Neural crest cell (in vitro differentiated cells): ENCODE data around the gene KCNA1. TPM values are rescaled to one million over a fixed set of nuclear protein-coding genes. Genes with fewer than 3 reads are reported as not detected.

Experiments
- DNase-seq: peaks from one replicate; pipeline ENCODE4 v3.0.0; 2021; ENCODE audit warnings: low read depth, mixed read lengths, low spot score
- H3K27ac Mint-ChIP-seq: one replicate; pipeline ENCODE4 v1.8.0; 2021; ENCODE audit warnings: mild to moderate bottlenecking, mixed read lengths; ENCODE audit not compliant: unreplicated experiment
- H3K27me3 Mint-ChIP-seq: 2 replicates; pipeline ENCODE4 v1.8.0; 2021; ENCODE audit warnings: low read depth, mild to moderate bottlenecking, mixed read lengths
- H3K36me3 Mint-ChIP-seq: 2 replicates; pipeline ENCODE4 v1.8.0; 2021; ENCODE audit warnings: low read depth, mild to moderate bottlenecking, mixed read lengths
- H3K4me1 Mint-ChIP-seq: 2 replicates; pipeline ENCODE4 v1.8.0; 2021; ENCODE audit warnings: mixed read lengths
- H3K4me3 Mint-ChIP-seq: one replicate; pipeline ENCODE4 v1.8.0; 2021; ENCODE audit warnings: mild to moderate bottlenecking, mixed read lengths
- H3K9me3 Mint-ChIP-seq: 2 replicates; pipeline ENCODE4 v1.8.0; 2021; ENCODE audit warnings: mixed read lengths
- total RNA-seq: library from RNA; stranded (reverse); gene quantifications from 2 replicates; pipeline ENCODE4 v1.2.1, GENCODE V29; 2021
- TF ChIP-seq, protein P1 (sequence below): fragments of 200-600 bp; sonication (generic); conservative IDR thresholded peaks from 2 replicates; pipeline ENCODE4 v1.5.0; 2021; ENCODE audit warnings: antibody characterized with exemption, mild to moderate bottlenecking

KCNA1 gene
- total RNA-seq, 1 donor from 2014 or later, result 0.37 TPM

DNA sequence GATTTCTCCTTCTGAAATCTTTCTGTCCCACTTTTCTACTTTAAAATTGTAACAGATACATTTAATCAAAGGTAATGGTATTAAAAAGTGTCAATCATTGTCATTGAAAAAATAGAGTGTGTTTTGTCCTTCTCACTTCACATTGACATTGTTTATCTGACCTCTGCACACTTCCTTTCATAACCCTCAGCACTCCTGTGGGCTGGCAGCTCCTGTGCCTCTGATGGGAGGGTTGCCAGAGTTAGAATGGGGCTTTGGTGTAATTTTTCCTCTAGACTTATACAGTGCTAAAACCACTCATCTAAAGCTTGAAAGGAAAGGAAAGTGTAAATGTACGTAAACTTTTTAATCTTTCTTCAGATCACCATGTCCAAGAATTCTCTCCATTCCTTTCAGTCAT is 23.7 kb downstream of the KCNA1 start:
- TF ChIP-seq, protein P1, sequence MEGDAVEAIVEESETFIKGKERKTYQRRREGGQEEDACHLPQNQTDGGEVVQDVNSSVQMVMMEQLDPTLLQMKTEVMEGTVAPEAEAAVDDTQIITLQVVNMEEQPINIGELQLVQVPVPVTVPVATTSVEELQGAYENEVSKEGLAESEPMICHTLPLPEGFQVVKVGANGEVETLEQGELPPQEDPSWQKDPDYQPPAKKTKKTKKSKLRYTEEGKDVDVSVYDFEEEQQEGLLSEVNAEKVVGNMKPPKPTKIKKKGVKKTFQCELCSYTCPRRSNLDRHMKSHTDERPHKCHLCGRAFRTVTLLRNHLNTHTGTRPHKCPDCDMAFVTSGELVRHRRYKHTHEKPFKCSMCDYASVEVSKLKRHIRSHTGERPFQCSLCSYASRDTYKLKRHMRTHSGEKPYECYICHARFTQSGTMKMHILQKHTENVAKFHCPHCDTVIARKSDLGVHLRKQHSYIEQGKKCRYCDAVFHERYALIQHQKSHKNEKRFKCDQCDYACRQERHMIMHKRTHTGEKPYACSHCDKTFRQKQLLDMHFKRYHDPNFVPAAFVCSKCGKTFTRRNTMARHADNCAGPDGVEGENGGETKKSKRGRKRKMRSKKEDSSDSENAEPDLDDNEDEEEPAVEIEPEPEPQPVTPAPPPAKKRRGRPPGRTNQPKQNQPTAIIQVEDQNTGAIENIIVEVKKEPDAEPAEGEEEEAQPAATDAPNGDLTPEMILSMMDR, result no peak
- peaks cover 71% of the 10 kb centered on the region for H3K27me3 Mint-ChIP-seq
- no peak overlapping the region for H3K27ac Mint-ChIP-seq
- H3K9me3 Mint-ChIP-seq, result no peaks in the 10 kb centered on the region
- H3K4me3 Mint-ChIP-seq, result no peak overlapping the region
- no peaks in the 10 kb centered on the region for H3K4me1 Mint-ChIP-seq
- no peaks in the 10 kb centered on the region for H3K36me3 Mint-ChIP-seq
- DNase-seq, result no peak

DNA sequence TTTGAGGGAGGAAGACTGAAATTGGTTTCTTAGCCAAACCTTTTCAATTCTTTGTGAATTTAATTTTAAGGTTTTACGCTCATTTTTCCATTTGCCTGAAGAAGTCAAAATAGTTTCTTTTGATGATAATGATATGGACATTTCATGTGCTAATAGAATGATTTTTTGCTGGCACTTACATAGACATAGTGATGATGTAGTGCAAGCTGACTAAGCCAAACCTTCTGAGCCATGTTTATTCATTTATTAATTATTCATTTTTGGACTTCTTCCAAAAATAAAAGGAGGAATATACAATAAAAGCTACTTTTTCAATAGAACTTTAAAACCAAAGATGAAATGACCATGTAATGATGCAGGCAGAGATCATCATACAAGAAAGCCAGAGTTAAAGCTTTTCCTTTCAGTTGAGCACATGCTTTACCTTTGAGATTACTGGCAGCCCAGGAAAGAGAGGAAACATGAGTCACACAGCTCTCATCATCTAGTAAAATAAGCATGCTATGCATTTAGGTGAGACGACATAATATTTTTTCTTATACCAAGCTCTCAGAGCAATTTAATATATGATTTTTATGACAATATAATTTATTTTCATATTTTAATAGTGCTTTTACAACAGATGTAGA is 24.8 kb downstream of the KCNA1 start:
- TF ChIP-seq, protein P1, result no peak
- Mint-ChIP-seq H3K27ac (no peak overlapping the region), H3K36me3 (no peaks in the 10 kb centered on the region), H3K4me1 (no peaks in the 10 kb centered on the region), H3K4me3 (no peak overlapping the region), H3K27me3 (peaks cover 65% of the 10 kb centered on the region), H3K9me3 (no peaks in the 10 kb centered on the region)
- DNase-seq, result no peak

DNA sequence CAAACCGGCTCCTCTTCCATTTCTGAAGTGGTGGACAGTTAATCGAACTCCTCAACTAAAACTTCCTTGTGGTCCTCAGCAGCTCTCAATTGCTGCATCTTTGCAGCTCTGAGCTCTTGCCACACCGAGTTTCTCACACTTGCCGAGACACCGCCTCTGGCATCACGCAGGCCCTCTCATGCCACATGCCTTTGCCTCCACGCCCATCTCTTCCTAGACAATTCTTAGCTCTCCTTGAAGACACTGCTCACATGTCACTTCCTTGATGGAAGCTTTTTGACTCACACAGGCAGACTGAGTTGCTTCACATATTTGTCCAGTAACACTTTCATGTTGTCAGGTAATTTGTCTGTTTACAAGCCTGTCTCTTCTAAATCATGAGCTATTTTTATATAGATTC is 29.2 kb downstream of the KCNA1 start:
- no peak for DNase-seq
- Mint-ChIP-seq H3K9me3 (no peaks in the 10 kb centered on the region), H3K27ac (no peak overlapping the region), H3K4me1 (no peaks in the 10 kb centered on the region), H3K36me3 (no peaks in the 10 kb centered on the region), H3K4me3 (no peak overlapping the region), H3K27me3 (peaks cover 32% of the 10 kb centered on the region)
- TF ChIP-seq, protein P1, result no peak

DNA sequence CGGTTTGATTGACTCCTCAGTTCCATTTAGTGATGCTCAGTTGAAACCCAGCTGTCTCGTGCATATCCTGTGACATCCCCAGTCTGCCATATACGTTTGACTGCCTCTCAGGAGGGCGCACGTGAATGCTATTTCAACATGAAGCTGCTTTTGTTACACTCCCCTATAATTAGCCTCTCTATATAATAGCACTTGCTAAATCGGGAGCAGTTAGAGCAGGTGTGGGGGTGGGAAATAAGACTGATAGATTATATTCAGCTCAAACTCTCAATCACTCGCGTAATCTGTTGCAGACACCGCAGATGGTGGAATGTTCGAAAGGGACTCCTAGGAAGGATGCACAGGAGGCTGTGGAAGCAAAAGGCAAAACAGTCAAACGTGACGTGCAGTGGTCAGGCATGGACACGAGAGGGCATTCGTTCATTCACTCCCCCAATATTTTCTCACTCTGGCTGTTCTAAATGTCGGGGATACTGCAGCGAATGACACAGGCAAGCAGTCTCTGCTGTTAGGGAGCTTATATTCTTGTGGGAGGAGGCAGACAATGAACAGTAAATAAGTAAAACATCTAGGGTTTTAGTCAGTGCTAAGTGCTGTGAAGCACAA is 29.8 kb downstream of the KCNA1 start:
- TF ChIP-seq, protein P1, result no peak
- no peak for DNase-seq
- H3K27me3 Mint-ChIP-seq, result peaks cover 26% of the 10 kb centered on the region
- no peaks in the 10 kb centered on the region for H3K36me3 Mint-ChIP-seq
- H3K4me3 Mint-ChIP-seq, result no peak overlapping the region
- H3K9me3 Mint-ChIP-seq, result no peaks in the 10 kb centered on the region
- H3K27ac Mint-ChIP-seq, result no peak overlapping the region
- H3K4me1 Mint-ChIP-seq, result no peaks in the 10 kb centered on the region

DNA sequence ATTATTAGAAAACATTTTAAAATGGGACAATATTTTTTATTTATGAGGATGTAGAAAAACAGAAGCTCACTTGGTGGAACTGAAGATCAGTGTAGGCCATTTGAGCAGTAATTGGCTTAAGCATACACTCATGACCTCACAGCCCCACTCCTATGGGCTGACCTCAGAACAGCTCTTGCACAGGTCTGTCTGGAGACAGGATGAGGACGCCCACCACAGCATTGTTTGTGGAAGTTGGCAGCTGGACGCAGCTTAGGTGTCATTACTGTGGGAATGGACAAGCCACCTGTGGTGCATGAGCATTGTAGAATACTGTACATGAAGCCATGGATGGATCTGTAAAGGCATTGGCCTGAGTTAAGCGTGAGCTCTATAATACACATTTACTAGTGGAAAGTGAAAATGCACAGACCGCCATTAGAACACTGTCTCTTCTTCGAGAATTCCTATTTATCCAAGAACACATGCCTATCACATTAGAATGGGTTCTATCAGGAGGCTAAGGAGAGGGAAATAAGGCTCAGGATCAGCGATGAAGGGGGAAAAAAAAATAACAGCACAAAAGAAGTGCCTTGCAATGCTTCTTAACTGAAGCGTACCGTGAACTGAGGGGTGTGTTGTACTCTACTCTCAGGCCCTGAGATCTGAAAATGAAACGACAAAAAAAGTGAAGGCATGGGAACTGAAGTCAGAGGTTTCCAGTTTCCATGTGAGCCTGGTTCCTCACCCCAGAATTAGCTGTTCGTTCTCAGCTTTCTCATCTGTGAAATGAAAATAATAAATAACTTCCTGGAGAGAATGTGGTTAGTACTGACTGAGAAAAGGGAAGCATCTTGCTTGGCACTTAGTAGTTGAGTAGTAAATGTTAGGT is 33.6 kb downstream of the KCNA1 start:
- Mint-ChIP-seq H3K27ac (no peak overlapping the region), H3K4me3 (no peak overlapping the region), H3K27me3 (peaks cover 4% of the 10 kb centered on the region), H3K9me3 (no peaks in the 10 kb centered on the region), H3K36me3 (no peaks in the 10 kb centered on the region), H3K4me1 (peaks cover 8% of the 10 kb centered on the region)
- TF ChIP-seq, protein P1, result no peak
- no peak for DNase-seq
